Measurements from ENCODE around the gene CTIF.

GRCh38 chr18:48538531-48539405, at the start of gene CTIF:
- TF ChIP-seq, protein P1, sequence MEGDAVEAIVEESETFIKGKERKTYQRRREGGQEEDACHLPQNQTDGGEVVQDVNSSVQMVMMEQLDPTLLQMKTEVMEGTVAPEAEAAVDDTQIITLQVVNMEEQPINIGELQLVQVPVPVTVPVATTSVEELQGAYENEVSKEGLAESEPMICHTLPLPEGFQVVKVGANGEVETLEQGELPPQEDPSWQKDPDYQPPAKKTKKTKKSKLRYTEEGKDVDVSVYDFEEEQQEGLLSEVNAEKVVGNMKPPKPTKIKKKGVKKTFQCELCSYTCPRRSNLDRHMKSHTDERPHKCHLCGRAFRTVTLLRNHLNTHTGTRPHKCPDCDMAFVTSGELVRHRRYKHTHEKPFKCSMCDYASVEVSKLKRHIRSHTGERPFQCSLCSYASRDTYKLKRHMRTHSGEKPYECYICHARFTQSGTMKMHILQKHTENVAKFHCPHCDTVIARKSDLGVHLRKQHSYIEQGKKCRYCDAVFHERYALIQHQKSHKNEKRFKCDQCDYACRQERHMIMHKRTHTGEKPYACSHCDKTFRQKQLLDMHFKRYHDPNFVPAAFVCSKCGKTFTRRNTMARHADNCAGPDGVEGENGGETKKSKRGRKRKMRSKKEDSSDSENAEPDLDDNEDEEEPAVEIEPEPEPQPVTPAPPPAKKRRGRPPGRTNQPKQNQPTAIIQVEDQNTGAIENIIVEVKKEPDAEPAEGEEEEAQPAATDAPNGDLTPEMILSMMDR (IDR thresholded peaks at IDR 0.05): peak in 2 of 12 donors; percentile 4 to 12
- TF ChIP-seq POLR2A (IDR thresholded peaks at IDR 0.05): peak in 1 of 2 donors; percentile 59

Measured in heart left ventricle (tissue), 13 donors.